ENCODE data around the gene IZUMO4.
"Not testable (repeated sequence)": the region's sequence is repeated elsewhere in the genome, so short reads cannot be mapped to it uniquely, and the experiment has no call there.

IZUMO4 gene

DNA sequence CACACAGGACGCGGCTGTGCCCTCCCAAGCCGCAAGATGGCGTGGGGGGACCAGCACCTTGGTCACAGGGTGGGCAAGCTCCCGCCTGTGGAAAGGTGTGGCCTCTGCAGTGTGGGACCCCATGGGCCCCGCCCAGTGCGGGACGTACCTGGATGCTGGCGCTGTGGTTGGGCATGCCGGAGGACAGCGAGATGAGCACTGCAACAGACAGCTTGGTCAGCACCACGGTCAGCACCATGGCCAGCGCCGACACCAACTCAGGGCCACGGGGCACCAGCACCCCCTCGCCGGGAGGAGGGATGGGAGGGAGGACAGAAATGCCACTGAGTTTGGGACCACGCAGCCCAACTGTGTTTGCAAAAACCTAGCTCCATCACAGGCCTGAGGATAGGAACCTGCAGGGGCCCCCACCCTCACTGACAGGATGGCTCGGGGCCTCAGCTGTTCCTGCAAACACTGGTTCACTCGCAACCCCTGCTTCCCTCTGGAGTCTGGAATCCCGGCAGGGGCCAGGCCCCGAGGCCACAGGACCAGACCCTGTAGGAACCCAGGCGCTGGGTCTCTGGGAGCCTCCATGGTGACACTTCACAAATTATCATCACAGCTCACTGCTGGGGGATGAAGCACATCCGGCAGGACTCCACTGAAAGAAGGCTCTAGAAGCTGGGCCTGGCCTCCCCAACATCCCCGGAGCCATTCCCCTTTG, 27.1 kb downstream of the IZUMO4 start:
- DNase-seq (ENCODE audit: low read depth), result no peak

GRCh38 chr19:2126879-2127518, 30.3 kb downstream of the IZUMO4 start:
- no peak for DNase-seq (ENCODE audit: low read depth)

- DNase-seq (ENCODE audit: low read depth), result no peak
Observed at GRCh38 chr19:2127758-2128157, 31.0 kb downstream of the IZUMO4 start.

- DNase-seq (ENCODE audit: low read depth), result not testable (repeated sequence)
Observed at GRCh38 chr19:2128252-2128651, 31.5 kb downstream of the IZUMO4 start.

GRCh38 chr19:2129022-2129421, 32.3 kb downstream of the IZUMO4 start:
- no peak for DNase-seq (ENCODE audit: low read depth)

GRCh38 chr19:2129486-2129885, 32.8 kb downstream of the IZUMO4 start:
- no peak for DNase-seq (ENCODE audit: low read depth)

DNA sequence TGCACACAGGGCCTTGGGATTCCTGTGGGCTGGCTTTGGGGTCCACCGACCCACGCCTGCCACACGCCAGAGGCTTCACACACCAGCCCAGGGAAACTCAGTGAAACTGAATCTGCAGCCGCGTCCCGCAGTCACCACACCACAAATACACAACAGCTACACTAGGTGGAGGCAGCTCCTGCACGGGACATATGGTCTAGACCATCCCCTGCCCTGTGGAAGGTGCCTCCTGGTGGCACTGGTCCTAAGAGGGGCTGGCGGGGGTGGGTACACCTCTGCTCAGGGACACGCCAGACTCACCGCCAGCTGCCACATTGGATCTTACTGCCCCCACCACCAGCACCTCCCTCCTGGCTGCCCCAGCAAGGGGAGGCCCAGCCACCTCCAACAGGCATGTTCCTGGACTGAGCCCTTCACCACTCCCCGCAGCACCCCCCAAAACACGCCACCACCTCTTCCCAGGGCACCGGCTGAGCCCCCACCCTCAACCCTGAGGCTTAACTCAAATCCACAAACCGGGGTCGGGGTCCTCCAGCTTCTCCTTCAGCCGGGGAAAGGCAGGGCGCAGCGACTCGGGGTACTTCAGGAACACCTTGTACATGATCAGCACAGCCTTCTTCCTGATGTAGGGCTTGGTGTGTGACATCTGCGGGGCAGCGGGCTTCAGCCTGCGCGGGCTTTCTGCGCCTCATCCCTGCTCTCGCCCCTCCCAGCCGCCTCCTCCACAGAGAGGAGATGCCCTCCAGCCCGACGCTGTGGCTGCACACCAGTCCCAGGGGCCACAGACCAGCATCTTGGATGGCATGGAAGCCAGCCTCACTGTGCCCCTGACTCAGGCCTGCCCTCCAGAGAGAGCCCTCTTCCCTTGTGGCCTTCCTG, 33.4 kb downstream of the IZUMO4 start:
- DNase-seq (ENCODE audit: low read depth), result no peak

DNA sequence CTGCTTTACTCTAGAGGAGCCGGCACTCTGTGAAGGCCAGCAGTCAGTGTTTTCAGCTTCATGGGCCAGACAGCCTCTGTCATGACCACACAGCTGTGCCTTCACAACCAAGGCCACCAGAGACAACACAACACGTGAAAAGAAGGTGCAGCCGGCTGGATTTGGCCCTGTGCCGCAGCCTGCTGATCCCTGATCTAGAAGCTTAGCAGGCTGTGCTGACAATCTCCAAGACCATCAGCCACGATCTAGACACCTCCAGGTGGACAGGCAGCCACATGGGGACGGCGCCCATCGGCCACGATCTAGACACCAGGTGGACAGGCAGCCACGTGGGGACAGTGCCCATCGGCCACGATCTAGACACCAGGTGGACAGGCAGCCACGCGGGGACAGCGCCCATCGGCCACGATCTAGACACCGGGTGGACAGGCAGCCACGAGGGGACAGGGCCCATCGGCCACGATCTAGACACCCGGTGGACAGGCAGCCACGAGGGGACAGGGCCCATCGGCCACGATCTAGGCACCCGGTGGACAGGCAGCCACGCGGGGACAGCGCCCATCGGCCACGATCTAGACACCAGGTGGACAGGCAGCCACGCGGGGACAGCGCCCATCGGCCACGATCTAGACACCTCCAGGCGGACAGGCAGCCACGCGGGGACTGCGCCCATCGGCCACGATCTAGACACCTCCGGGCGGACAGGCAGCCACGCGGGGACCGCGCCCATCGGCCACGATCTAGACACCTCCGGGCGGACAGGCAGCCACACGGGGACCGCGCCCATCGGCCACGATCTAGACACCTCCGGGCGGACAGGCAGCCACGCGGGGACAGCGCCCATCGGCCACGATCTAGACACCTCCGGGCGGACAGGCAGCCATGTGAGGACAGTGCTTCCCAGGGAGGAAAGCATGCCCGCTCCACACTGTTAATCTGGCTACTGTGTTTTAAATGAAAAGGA, 34.6 kb downstream of the IZUMO4 start:
- not testable (repeated sequence) for DNase-seq (ENCODE audit: low read depth)

DNA sequence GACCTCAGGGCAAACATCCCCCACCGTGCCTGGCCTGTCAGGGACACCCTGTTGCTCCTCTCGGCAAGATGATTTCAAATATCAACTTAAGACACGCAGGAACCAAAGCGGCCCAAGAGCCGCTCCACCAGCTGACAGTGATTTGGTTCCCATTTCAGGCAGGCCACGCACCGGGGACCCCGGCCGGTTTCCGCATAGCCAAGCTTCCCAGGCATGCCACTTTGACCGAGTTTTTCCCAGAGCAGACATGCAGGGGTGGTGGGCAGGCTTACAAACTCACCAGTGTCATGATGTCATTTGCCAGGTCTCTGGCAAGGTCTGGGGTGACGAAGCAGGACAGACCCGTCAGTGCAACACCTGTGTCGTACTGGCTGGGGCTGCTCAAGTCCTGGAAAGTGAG, 35.5 kb downstream of the IZUMO4 start:
- no peak for DNase-seq (ENCODE audit: low read depth)

- no peak for DNase-seq (ENCODE audit: low read depth)
Observed at GRCh38 chr19:2132731-2133490, 36.2 kb downstream of the IZUMO4 start.

- no peak for DNase-seq (ENCODE audit: low read depth)
Observed at GRCh38 chr19:2135474-2136402, 39.0 kb downstream of the IZUMO4 start.

DNA sequence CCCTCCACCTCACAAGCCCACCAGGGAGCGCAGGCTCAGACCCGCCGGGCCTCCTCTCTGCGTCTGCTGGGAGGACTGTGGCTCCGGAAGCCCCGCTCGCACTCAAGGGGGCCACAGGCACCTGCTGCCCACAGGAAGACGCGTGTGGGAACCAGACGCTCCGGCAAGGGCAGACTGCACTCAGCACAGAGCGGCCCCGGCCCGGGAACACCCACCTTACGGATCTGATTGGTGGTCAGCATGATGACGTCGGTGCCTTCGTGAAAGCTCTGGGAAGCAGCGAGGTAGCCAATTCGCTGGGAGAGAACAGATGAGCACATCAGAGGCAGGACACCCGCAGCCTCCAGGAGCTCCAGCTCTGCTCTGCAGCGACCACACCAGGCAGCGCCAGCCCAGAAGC, 40.1 kb downstream of the IZUMO4 start:
- no peak for DNase-seq (ENCODE audit: low read depth)

DNA sequence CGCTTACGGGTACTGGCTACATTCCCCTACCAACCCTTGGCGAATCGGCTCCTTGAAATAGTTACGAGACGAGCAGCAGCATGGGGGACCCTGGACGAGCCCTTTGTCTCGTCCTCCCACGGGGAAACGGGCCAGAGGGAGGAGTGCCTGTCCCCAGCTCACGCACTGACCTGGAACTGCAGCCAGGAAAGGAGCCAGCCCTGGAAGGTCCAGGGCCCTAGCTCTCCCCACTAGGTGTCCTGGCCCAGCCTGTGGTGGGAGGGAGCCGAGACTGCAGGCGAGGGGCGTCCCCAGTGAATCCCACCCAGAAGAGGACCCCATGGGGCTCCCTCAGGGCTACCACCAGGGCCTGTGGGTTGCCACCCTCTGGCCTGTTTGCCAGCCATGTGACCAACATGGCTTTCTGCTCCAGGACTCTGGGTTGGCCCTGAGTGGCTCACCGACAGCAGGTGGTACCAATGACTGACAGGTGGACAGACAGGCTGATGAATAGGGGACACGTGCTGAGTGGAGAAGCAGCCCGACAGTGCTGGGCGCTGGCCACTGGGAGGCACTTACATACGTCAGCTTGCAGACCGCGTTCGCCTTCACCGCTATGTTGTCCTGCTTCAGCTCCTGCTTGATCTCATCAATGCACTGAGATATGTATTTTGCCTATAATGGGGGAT, 41.5 kb downstream of the IZUMO4 start:
- no peak for DNase-seq (ENCODE audit: low read depth)

DNA sequence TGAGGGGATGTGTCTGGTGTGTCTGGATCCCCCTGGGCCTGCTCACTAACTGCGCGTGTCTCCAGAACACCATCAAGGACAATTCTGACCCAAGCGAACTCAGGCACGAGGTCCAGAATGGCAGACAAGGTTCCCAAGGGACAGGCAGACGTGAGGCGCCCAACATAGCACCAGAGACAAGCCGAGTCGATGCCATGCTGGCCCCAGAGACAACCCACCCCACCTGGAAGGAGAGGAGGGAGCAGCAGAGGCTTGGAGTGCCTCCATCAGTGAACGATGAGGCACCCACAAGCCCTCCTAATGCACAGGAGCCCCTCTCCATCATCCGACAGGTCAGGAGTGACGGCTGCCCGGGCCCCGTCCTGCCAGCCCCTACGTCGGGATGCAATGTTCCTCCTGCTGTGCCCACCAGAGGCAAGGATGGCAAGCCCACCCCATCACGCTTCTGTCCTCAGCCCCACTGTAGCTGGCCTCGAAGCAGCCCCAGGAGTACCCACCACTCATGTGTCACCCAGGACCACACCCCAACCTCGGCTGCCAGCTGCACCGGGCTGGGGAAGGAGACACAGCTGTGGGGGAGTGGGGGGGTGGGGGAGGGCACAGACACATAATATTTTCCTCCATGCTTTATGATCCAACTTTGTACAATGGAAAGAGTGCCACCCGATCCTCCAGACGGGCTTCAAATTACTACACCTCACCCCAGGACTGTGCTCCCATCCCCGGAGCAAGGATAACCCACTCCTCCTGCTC, 42.8 kb downstream of the IZUMO4 start:
- no peak for DNase-seq (ENCODE audit: low read depth)

- no peak for DNase-seq (ENCODE audit: low read depth)
Observed at GRCh38 chr19:2140138-2140569, 43.4 kb downstream of the IZUMO4 start.

- DNase-seq (ENCODE audit: low read depth), result no peak
Observed at GRCh38 chr19:2142173-2142829, 45.6 kb downstream of the IZUMO4 start.

GRCh38 chr19:2144190-2144589, 47.5 kb downstream of the IZUMO4 start:
- DNase-seq (ENCODE audit: low read depth), result no peak

GRCh38 chr19:2145831-2146241, 49.1 kb downstream of the IZUMO4 start:
- no peak for DNase-seq (ENCODE audit: low read depth)
